Left lobe of liver (tissue), 2 donors: ENCODE results near the gene C1RL. TPM values are rescaled to one million over a fixed set of nuclear protein-coding genes. Genes with fewer than 3 reads are reported as not detected.
"Not testable (repeated sequence)": the region's sequence is repeated elsewhere in the genome, so short reads cannot be mapped to it uniquely, and the experiment has no call there.

Experiments used
- ATAC-seq: fragments of 200-7000 bp; cut with Tn5 transposase; one replicate; pipeline ENCODE4 v1.9.1; 2020; ENCODE audit warnings: mild to moderate bottlenecking, moderate library complexity
- DNase-seq: peaks from one replicate; pipeline ENCODE4 v3.0.0-alpha.2; 2020; ENCODE audit warnings: low spot score
- total RNA-seq: library from RNA; stranded (reverse); gene quantifications from one replicate; pipeline ENCODE4 v1.2.1, GENCODE V29; 2021
- donor health status: DM: no; HTN: no; CAD: no; lungs with moderate emphysema.
- donor health status: DM: no; HTN: yes; CAD: no.

Gene C1RL
- total RNA-seq, 1 donor from 2014 or later, result 243 TPM

DNA sequence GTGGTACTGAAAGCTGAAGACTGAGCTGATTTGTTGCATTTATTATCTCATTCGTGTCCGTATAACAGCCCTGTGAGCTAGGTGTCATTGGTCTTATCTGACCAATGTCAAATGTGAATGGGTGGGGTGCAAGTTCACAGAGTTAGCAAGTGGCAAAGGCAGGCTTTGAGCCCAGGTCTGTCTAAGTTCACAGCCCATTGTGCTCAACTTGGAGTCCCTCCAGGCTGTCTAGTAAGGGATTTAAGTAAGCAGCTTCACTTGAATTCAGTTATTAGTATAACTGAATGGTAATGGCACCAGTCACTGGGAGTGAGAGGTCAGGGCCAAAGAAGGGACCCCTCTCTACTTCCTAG is 40.0 kb downstream of the C1RL start:
- ATAC-seq (peak; percentile 23), DNase-seq (no peak)

- DNase-seq (peak; percentile 77), ATAC-seq (peak; percentile 67)
Measured at GRCh38 chr12:7068240-7068993, 40.6 kb downstream of the C1RL start.

GRCh38 chr12:7067096-7067495 is 41.9 kb downstream of the C1RL start:
- DNase-seq, result no peak
- no peak for ATAC-seq

GRCh38 chr12:7066596-7066995 is 42.4 kb downstream of the C1RL start:
- no peak for DNase-seq
- ATAC-seq, result no peak

GRCh38 chr12:7065073-7065623 is 43.9 kb downstream of the C1RL start:
- DNase-seq, result no peak
- no peak for ATAC-seq

DNA sequence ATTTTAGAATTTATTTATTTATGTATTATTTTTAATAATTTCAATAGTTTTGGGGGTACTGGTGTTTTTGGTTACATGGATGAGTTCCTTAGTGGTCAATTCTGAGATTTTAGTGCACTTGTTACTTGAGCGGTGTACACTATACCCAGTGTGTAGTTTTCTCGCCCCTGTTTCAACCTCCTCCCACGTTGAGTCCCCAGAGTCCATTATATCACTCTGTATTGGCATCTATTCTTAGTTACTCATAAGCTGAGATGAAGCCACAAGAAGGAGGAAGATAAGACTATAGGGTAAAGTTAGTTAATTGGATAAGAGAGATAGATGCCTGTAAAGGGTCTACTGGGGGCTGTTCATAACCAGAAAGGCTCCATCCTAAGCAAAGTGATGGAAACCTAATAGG is 44.5 kb downstream of the C1RL start:
- no peak for DNase-seq
- no peak for ATAC-seq

DNA sequence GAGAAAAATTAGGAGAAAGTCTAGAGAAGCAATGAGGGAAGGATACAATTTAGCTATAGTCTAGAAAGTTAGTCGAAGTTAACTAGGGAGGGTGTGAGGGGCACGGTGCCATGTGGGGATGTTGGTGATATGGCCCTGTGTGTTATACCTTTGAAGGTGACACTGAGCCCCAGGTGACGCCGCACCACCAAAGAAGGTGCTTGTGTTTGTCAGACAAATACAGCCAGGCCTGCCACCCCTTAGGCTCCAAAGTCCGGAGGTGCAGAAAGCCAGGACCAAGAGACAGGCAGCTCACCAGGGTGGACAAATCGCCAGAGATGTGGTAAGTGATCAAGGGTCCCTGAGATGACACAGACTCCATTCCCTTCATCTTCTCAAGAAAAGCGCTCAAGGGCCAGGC is 47.4 kb downstream of the C1RL start:
- peak; percentile 52 for ATAC-seq
- peak; percentile 86 for DNase-seq

DNA sequence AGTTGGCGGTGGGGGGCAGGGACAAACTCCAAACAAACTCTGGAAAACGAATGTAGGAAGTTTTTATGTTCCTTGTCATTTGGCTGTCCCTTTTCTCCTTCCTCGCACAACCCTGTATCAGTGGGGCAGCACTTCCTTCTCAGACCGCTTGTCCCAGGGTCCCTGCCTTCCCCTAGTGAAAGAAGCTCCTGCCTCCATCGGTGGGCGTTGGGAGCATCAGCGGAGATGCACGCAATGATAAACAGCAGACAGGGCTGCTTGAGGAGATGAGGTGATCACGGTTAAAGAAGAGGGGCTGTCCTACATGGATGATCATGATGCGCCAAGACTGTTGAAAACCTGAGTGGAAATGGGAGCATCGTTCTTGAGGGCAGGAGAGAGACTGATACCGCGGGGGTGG is 47.9 kb downstream of the C1RL start:
- ATAC-seq (no peak), DNase-seq (no peak)

GRCh38 chr12:7060353-7060954 is 48.6 kb downstream of the C1RL start, which contains the start of gene C1S:
Gene C1S, plus strand, starts transcription at chr12:7060718. Its CDS starts 1,195 bp downstream, at chr12:7061913.
- ATAC-seq (peak; percentile 85), DNase-seq (peak; percentile 87)

DNA sequence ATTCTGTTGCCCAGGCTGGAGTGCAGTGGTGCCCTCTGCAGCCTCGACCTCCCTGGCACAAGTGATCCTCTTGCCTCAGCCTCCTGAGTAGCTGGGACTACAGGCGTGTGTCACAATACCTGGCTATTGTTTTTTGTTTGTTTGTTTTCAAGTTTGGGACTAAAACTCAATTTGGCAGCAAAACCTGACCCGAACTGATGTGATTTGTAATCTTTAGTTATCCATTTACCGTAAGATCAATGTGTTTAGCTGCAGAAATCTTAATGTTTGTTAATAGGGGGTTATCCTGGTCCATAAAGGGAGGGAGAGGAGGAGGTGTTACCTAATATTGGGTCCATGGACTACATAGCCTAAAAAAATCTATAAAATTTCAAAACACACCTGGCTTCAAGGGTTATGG is 49.2 kb downstream of the C1RL start:
- ATAC-seq (peak; percentile 58), DNase-seq (peak; percentile 69)

GRCh38 chr12:7058850-7059395 is 50.1 kb downstream of the C1RL start:
- ATAC-seq (no peak), DNase-seq (no peak)

DNA sequence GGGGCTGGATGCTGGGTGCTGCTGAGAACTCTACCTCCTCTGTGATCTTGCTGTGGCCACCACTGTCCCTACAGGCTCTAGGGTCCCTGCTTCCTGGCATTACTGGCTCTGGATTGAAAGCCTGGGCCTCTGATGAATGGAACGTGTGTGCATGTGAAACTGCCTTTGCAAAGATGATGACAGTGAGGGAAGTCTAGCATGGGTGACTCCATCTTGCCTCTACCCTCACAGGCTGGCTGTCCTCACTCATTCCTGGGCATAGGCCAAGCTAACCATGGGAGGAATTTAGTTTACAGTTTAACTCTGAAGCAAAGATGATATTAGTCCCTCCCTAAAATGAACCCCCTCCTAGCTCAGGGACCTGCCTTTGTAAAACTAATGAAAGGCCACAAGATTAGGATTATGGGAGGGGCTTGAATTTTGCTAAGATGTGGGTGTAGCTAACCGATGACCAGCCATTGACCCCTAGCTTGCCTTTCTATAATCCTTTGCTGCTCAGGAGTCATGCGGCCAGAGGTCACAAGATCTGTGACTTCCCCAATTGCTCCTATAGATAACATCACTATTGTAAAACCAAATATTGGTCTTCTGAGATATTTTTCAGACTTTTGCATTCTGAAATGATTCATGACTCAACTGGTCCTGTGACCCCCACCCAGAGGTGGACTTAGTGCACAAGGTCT is 50.7 kb downstream of the C1RL start:
- ATAC-seq, result no peak

DNA sequence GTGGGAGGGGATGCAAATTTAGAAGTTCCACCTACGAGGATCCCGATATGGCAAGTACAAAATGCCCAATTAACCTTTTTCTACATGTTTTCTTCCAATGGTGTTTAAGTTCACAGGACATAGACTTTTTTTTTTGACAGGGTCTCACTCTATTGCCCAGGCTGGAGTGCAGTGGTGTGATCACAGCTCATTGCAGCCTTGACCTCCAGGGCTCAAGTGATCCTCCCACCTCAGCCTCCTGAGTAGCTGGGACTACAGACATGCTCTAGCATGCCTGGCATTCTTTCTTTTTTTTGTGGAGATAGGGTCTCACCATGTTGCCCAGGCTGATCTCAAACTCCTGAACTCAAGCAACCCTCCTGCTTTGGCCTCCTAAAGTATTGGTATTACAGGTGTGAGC is 53.3 kb downstream of the C1RL start:
- ATAC-seq, DNase-seq: not testable (repeated sequence)

More for the DNA sequence above, 50.7 kb downstream of the C1RL start:
- DNase-seq, result no peak

DNA sequence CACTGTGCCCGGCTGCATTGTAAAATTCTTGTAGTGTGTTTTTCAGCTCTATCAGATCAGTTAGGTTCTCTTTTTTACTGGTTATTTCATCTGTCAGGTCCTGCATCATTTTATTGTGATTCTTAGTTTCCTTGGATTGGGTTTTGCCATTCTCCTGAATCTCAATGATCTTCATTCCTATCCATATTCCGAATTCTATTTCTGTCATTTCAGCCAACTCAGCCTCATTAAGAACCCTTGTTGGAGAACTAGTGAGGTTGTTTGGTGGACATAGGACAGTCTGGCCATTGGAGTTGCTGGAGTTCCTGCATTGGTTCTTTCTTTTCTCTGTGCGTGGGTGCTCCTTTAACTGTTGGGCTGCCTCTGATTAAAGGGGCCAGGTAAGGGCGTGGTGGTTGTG is 54.1 kb downstream of the C1RL start:
- ATAC-seq (no peak), DNase-seq (no peak)

- ATAC-seq, result not testable (repeated sequence)
Measured at GRCh38 chr12:7049973-7050372, 59.0 kb downstream of the C1RL start.

DNA sequence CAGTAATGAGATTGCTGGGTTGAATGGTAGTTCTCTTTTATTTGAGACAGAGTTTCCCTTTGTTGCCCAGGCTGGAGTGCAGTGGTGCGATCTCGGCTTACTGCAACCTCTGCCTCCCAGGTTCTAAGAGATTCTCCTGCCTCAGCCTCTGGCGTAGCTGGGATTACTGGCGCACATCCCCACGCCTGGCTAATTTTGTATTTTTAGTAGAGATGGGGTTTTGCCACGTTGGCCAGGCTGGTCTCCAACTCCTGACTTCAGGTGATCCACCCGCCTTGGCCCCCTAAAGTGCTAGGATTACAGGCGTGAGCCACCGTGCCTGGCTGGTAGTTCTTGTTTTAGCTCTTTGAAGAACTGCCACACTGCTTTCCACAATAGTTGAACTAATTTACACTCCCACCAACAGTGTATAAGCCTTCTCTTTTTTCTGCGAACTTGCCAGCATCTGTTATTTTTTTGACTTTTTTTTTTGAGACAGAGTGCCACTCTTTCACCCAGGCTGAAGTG is 59.5 kb downstream of the C1RL start:
- not testable (repeated sequence) for ATAC-seq

More at GRCh38 chr12:7049973-7050372, 59.0 kb downstream of the C1RL start:
- not testable (repeated sequence) for DNase-seq

GRCh38 chr12:7047306-7047705 is 61.7 kb downstream of the C1RL start:
- ATAC-seq, result peak; percentile 38
- DNase-seq, result no peak

More for the DNA sequence above, 59.5 kb downstream of the C1RL start:
- DNase-seq, result not testable (repeated sequence)

GRCh38 chr12:7046383-7047105 is 62.5 kb downstream of the C1RL start:
- ATAC-seq, result no peak
- no peak for DNase-seq

GRCh38 chr12:7045913-7046312 is 63.1 kb downstream of the C1RL start:
- ATAC-seq (no peak), DNase-seq (no peak)
